GM12801 (cell line): ENCODE results near the gene ALLC.

Experiments
- CTCF ChIP-seq: IDR thresholded peaks from one replicate; pipeline ENCODE4 v1.5.1; 2011; ENCODE audit warnings: control low read depth; ENCODE audit not compliant: insufficient read length; ENCODE audit errors: extremely low read depth

The ALLC gene

GRCh38 chr2:3657881-3658280 is at the start of gene ALLC:
Gene ALLC (plus strand): TSS chr2:3658200. CDS start chr2:3671158, 12,958 bp downstream.
- no peak for TF ChIP-seq CTCF

- no peak for TF ChIP-seq CTCF
These were observed 49.4 kb upstream of the ALLC start for GRCh38 chr2:3608373-3609278.

GRCh38 chr2:3610415-3610814 is 47.6 kb upstream of the ALLC start:
- TF ChIP-seq CTCF: no peak

GRCh38 chr2:3610881-3611505 is 47.0 kb upstream of the ALLC start:
- TF ChIP-seq CTCF: no peak

GRCh38 chr2:3611589-3611988 is 46.4 kb upstream of the ALLC start:
- no peak for TF ChIP-seq CTCF

- no peak for TF ChIP-seq CTCF
These were observed 45.1 kb upstream of the ALLC start for GRCh38 chr2:3612639-3613523.

GRCh38 chr2:3613524-3613905 is 44.5 kb upstream of the ALLC start:
- no peak for TF ChIP-seq CTCF
